PC-9 (cell line): ENCODE measurements around the gene ELF2. TPM values are rescaled to one million over a fixed set of nuclear protein-coding genes. Genes with fewer than 3 reads are reported as not detected.

Experiments used
- BruUV-seq: library from RNA; stranded (reverse); fragments of 400-500 nt; replicated peaks from 2 replicates; lab custom pipeline; 2021; lab: Mats Ljungman, UMichigan
- CTCF ChIA-PET: fragments of 300-600 bp; sonication (Branson Sonifier 250); formaldehyde crosslinking; loops from one replicate; lab custom pipeline; 2022; ENCODE audit warnings: antibody characterized with exemption; lab: Charles Lee
- POLR2A ChIA-PET: fragments of 300-600 bp; sonication (Branson Sonifier 250); formaldehyde crosslinking; loops from one replicate; lab custom pipeline; 2022; ENCODE audit warnings: antibody characterized with exemption; ENCODE audit not compliant: unreplicated experiment; lab: Charles Lee
- DNase-seq, 2 experiments: peaks; one replicate each; pipeline versions ENCODE4 v3.0.0 to v3.0.0-alpha.2; 2015 to 2022; ENCODE audit warnings: mixed read lengths in 1 of 2
- H2AFZ ChIP-seq: fragments of 200-600 bp; sonication (generic); 2 replicates; pipeline ENCODE4 v1.8.1; 2017; ENCODE audit warnings: antibody characterized with exemption
- H3F3A ChIP-seq: fragments of 200-600 bp; sonication (generic); 2 replicates; pipeline ENCODE4 v1.8.1; 2017; ENCODE audit warnings: antibody characterized with exemption, mild to moderate bottlenecking, low read depth; ENCODE audit not compliant: insufficient read depth
- H3K27ac ChIP-seq: fragments of 200-600 bp; sonication (generic); 2 replicates; pipeline ENCODE4 v1.6.1; 2016; ENCODE audit warnings: mixed run types
- H3K27me3 ChIP-seq: fragments of 200-600 bp; sonication (generic); 2 replicates; pipeline ENCODE4 v1.6.1; 2016; ENCODE audit warnings: low read depth, mixed run types; ENCODE audit not compliant: insufficient read depth
- H3K36me3 ChIP-seq: fragments of 200-600 bp; sonication (generic); 2 replicates; pipeline ENCODE4 v1.6.1; 2016; ENCODE audit warnings: low read depth, mixed run types
- H3K4me1 ChIP-seq: fragments of 200-600 bp; sonication (generic); replicated peaks from 2 replicates; pipeline ENCODE4 v1.6.1; 2016; ENCODE audit warnings: mixed run types; ENCODE audit not compliant: insufficient read depth
- H3K4me2 ChIP-seq: fragments of 200-600 bp; sonication (generic); 2 replicates; pipeline ENCODE4 v1.6.1; 2017; ENCODE audit warnings: mixed run types
- H3K4me3 ChIP-seq: fragments of 200-600 bp; sonication (generic); 2 replicates; pipeline ENCODE4 v1.6.1; 2016; ENCODE audit warnings: mixed run types
- H3K79me2 ChIP-seq: fragments of 200-600 bp; sonication (generic); 2 replicates; pipeline ENCODE4 v1.6.1; 2017; ENCODE audit warnings: low read depth, mixed run types
- H3K9me2 ChIP-seq: fragments of 200-600 bp; sonication (generic); 2 replicates; pipeline ENCODE4 v1.8.1; 2017; ENCODE audit warnings: mild to moderate bottlenecking; ENCODE audit not compliant: insufficient read depth
- H3K9me3 ChIP-seq: fragments of 200-600 bp; sonication (generic); 2 replicates; pipeline ENCODE4 v1.8.1; 2016; ENCODE audit warnings: low read depth; ENCODE audit not compliant: insufficient read depth
- H4K20me1 ChIP-seq: fragments of 200-600 bp; sonication (generic); 2 replicates; pipeline ENCODE4 v1.8.1; 2017; ENCODE audit not compliant: insufficient read depth
- CTCF ChIP-seq: fragments of 200-600 bp; sonication (generic); conservative IDR thresholded peaks from 2 replicates; pipeline ENCODE4 v1.6.1; 2017; ENCODE audit warnings: mixed run types, antibody characterized with exemption, mild to moderate bottlenecking, moderate library complexity
- EZH2 ChIP-seq: fragments of 200-600 bp; sonication (generic); IDR thresholded peaks from 2 replicates; pipeline ENCODE4 v1.8.0; 2017; ENCODE audit warnings: antibody characterized with exemption, low read depth
- intact Hi-C: fragments of 100-400 bp; cut with micrococcal nuclease; formaldehyde crosslinking; loops from one replicate; pipeline ENCODE4 v1.10.0; 2022; ENCODE audit not compliant: unreplicated experiment
- total RNA-seq: library from RNA; stranded (reverse); gene quantifications from 2 replicates; pipeline ENCODE4 v1.2.3, GENCODE V29; 2021

Gene ELF2
- total RNA-seq, 1 experiment from 2014 or later = 30.7 TPM

- peak; percentile 47 to 64 for DNase-seq
- no peaks in the 10 kb centered on the region for H3F3A ChIP-seq
- H3K27ac ChIP-seq = no peak overlapping the region
- no peaks in the 10 kb centered on the region for H3K9me3 ChIP-seq
- H3K9me2 ChIP-seq = no peaks in the 10 kb centered on the region
- CTCF ChIA-PET = interaction anchor here (0.6 kb wide), 1 partner anchor 282 kb away, joined by 3 read pairs; no protein-coding TSS in a partner anchor
- no peaks in the 10 kb centered on the region for H3K79me2 ChIP-seq
- no peak overlapping the region for H3K4me3 ChIP-seq
- no peaks in the 10 kb centered on the region for H4K20me1 ChIP-seq
- TF ChIP-seq EZH2 = no peak
- TF ChIP-seq CTCF = peak; percentile 83
- no peaks in the 10 kb centered on the region for H3K27me3 ChIP-seq
- no peak overlapping the region; the same call in 1 of the 2 replicates for H2AFZ ChIP-seq
- no peaks in the 10 kb centered on the region for H3K36me3 ChIP-seq
- no peak overlapping the region for H3K4me2 ChIP-seq
- BruUV-seq = no TSS peak
- H3K4me1 ChIP-seq = no peaks in the 10 kb centered on the region
- intact Hi-C loops = loop anchor here (1.0 to 5.0 kb wide), 3 partner anchors 68 to 196 kb away; no protein-coding TSS in a partner anchor
- POLR2A ChIA-PET = no interaction called here
Measured at GRCh38 chr4:139099366-139099982, 77.5 kb downstream of the ELF2 start.

- no peak overlapping the region for H3K27ac ChIP-seq
- intact Hi-C loops = no loop called here
- no peaks in the 10 kb centered on the region for H3K9me2 ChIP-seq
- no peak overlapping the region for H3K4me3 ChIP-seq
- H3K27me3 ChIP-seq = no peaks in the 10 kb centered on the region
- no TSS peak for BruUV-seq
- no peaks in the 10 kb centered on the region for H3K4me1 ChIP-seq
- no peak for DNase-seq
- no peaks in the 10 kb centered on the region for H3K9me3 ChIP-seq
- no peaks in the 10 kb centered on the region for H3K36me3 ChIP-seq
- ChIA-PET POLR2A (no interaction called here), CTCF (no interaction called here)
- no peak overlapping the region for H2AFZ ChIP-seq
- H3K4me2 ChIP-seq = no peak overlapping the region
- no peaks in the 10 kb centered on the region for H3F3A ChIP-seq
- TF ChIP-seq CTCF (no peak), EZH2 (no peak)
- H4K20me1 ChIP-seq = no peaks in the 10 kb centered on the region
- H3K79me2 ChIP-seq = no peaks in the 10 kb centered on the region
Measured at GRCh38 chr4:139092271-139092670, 84.7 kb downstream of the ELF2 start.

- Histone ChIP-seq H4K20me1 (peaks cover 22% of the 10 kb centered on the region), H3K27me3 (no peaks in the 10 kb centered on the region), H3K27ac (peak overlapping the region; percentile 85), H3K4me3 (peak overlapping the region; percentile 95), H3K4me2 (peak overlapping the region; percentile 95), H3F3A (peaks cover 20% of the 10 kb centered on the region), H3K9me2 (no peaks in the 10 kb centered on the region), H3K9me3 (no peaks in the 10 kb centered on the region), H3K79me2 (peaks cover 38% of the 10 kb centered on the region), H3K4me1 (peaks cover 27% of the 10 kb centered on the region), H3K36me3 (no peaks in the 10 kb centered on the region), H2AFZ (peak overlapping the region; percentile 94; the same call in 1 of the 2 replicates)
- TF ChIP-seq CTCF (peak; percentile 41; the same call in 1 of the 2 replicates), EZH2 (no peak)
- intact Hi-C loops = loop anchor here (2.0 to 10.0 kb wide), 2 partner anchors 54 to 270 kb away; no protein-coding TSS in a partner anchor
- ChIA-PET CTCF (interaction anchor here (0.5 kb wide), 1 partner anchor 46 kb away, joined by 4 read pairs; no protein-coding TSS in a partner anchor), POLR2A (no interaction called here)
- no peak for DNase-seq
- no TSS peak for BruUV-seq
Measured at GRCh38 chr4:139085141-139085540, 91.9 kb downstream of the ELF2 start.
